ENCODE results near the gene FLT3.

The FLT3 gene

GRCh38 chr13:28099396-28100149 lies 803 bp downstream of the FLT3 start:
- TF ChIP-seq EZH2phosphoT487 (IDR thresholded peaks at IDR 0.05; ENCODE audit: low read depth) (no peak), CTCF (IDR thresholded peaks at IDR 0.05; ENCODE audit: low read depth, low read length) (no peak)
- Histone ChIP-seq H3K36me3 (replicated peaks; ENCODE audit: low read depth, low read length) (no peaks in the 10 kb centered on the region), H3K9me3 (ENCODE audit: insufficient read depth, low read length) (no peaks in the 10 kb centered on the region), H3K4me1 (ENCODE audit: low read length) (no peaks in the 10 kb centered on the region), H3K27me3 (ENCODE audit: low read depth, low read length) (peaks cover 23% of the 10 kb centered on the region; the same call in 1 of the 2 replicates), H3K79me2 (ENCODE audit: low read length) (no peaks in the 10 kb centered on the region), H3K27ac (ENCODE audit: low read length) (no peak overlapping the region), H2AFZ (ENCODE audit: low read depth, low read length) (no peak overlapping the region), H3K4me3 (ENCODE audit: low read length) (peak overlapping the region; percentile 66), H4K20me1 (ENCODE audit: insufficient read depth, low read length) (no peaks in the 10 kb centered on the region), H3K4me2 (ENCODE audit: low read length) (peak overlapping the region; percentile 59; the same call in 1 of the 2 replicates), H3K9ac (ENCODE audit: low read length) (no peak overlapping the region)

DNA sequence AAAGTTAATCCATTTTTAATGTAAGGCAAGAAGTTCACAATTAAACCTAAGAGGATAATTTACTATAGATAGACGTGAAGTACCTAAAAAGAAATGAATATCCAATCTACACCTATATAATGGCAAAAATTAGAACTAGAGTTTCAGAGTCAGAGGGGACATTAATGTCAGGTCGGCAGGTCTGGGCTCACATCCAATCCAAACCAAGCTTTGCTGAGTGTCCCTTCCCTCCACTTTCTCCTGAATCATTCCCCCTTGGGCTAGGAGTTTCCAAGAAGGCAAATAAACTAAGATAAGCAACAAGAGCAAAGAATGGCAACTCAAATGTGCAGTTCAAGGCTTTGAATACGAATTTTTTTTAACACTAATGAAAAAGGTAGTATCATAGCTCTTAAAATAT lies 2.9 kb downstream of the FLT3 start:
- Histone ChIP-seq H3K9me3 (ENCODE audit: insufficient read depth, low read length) (no peaks in the 10 kb centered on the region), H3K4me1 (ENCODE audit: low read length) (peaks cover 7% of the 10 kb centered on the region), H2AFZ (ENCODE audit: low read depth, low read length) (no peak overlapping the region), H4K20me1 (ENCODE audit: insufficient read depth, low read length) (no peaks in the 10 kb centered on the region), H3K4me3 (ENCODE audit: low read length) (no peak overlapping the region), H3K36me3 (replicated peaks; ENCODE audit: low read depth, low read length) (no peaks in the 10 kb centered on the region), H3K27ac (ENCODE audit: low read length) (no peak overlapping the region), H3K4me2 (ENCODE audit: low read length) (no peak overlapping the region), H3K27me3 (ENCODE audit: low read depth, low read length) (peaks cover 18% of the 10 kb centered on the region; the same call in 1 of the 2 replicates), H3K9ac (ENCODE audit: low read length) (no peak overlapping the region), H3K79me2 (ENCODE audit: low read length) (no peaks in the 10 kb centered on the region)
- TF ChIP-seq EZH2phosphoT487 (IDR thresholded peaks at IDR 0.05; ENCODE audit: low read depth) (no peak), CTCF (IDR thresholded peaks at IDR 0.05; ENCODE audit: low read depth, low read length) (no peak)

- Histone ChIP-seq H3K4me1 (ENCODE audit: low read length) (peaks cover 7% of the 10 kb centered on the region), H2AFZ (ENCODE audit: low read depth, low read length) (no peak overlapping the region), H3K79me2 (ENCODE audit: low read length) (no peaks in the 10 kb centered on the region), H4K20me1 (ENCODE audit: insufficient read depth, low read length) (no peaks in the 10 kb centered on the region), H3K27ac (ENCODE audit: low read length) (no peak overlapping the region), H3K27me3 (ENCODE audit: low read depth, low read length) (peaks cover 16% of the 10 kb centered on the region; the same call in 1 of the 2 replicates), H3K4me3 (ENCODE audit: low read length) (no peak overlapping the region), H3K9ac (ENCODE audit: low read length) (no peak overlapping the region), H3K36me3 (replicated peaks; ENCODE audit: low read depth, low read length) (no peaks in the 10 kb centered on the region), H3K4me2 (ENCODE audit: low read length) (no peak overlapping the region), H3K9me3 (ENCODE audit: insufficient read depth, low read length) (no peaks in the 10 kb centered on the region)
- no peak for TF ChIP-seq EZH2phosphoT487 (IDR thresholded peaks at IDR 0.05; ENCODE audit: low read depth)
- TF ChIP-seq CTCF (IDR thresholded peaks at IDR 0.05; ENCODE audit: low read depth, low read length) = no peak
Observed at GRCh38 chr13:28094306-28094705, 6.1 kb downstream of the FLT3 start.

GRCh38 chr13:28093881-28094280 lies 6.5 kb downstream of the FLT3 start:
- no peaks in the 10 kb centered on the region for H3K9me3 ChIP-seq (ENCODE audit: insufficient read depth, low read length)
- H3K27ac ChIP-seq (ENCODE audit: low read length) = no peak overlapping the region
- H3K79me2 ChIP-seq (ENCODE audit: low read length) = no peaks in the 10 kb centered on the region
- H3K9ac ChIP-seq (ENCODE audit: low read length) = no peak overlapping the region
- H3K4me3 ChIP-seq (ENCODE audit: low read length) = no peak overlapping the region
- no peak overlapping the region for H3K4me2 ChIP-seq (ENCODE audit: low read length)
- no peaks in the 10 kb centered on the region for H4K20me1 ChIP-seq (ENCODE audit: insufficient read depth, low read length)
- H2AFZ ChIP-seq (ENCODE audit: low read depth, low read length) = peak overlapping the region; percentile 49; the same call in 1 of the 2 replicates
- H3K36me3 ChIP-seq (replicated peaks; ENCODE audit: low read depth, low read length) = no peaks in the 10 kb centered on the region
- peaks cover 13% of the 10 kb centered on the region; the same call in 1 of the 2 replicates for H3K27me3 ChIP-seq (ENCODE audit: low read depth, low read length)
- TF ChIP-seq EZH2phosphoT487 (IDR thresholded peaks at IDR 0.05; ENCODE audit: low read depth) = no peak
- TF ChIP-seq CTCF (IDR thresholded peaks at IDR 0.05; ENCODE audit: low read depth, low read length) = no peak
- peaks cover 7% of the 10 kb centered on the region for H3K4me1 ChIP-seq (ENCODE audit: low read length)

All from OCI-LY3 (cell line).